Neural cell (in vitro differentiated cells): Measurements from ENCODE around the gene CT45A7. TPM values are rescaled to one million over a fixed set of nuclear protein-coding genes. Genes with fewer than 3 reads are reported as not detected.
"Not testable (repeated sequence)": the region's sequence is repeated elsewhere in the genome, so short reads cannot be mapped to it uniquely, and the experiment has no call there.

ENCODE experiments used
- H2AFZ ChIP-seq: fragments of 200-600, 300-800 bp; sonication (generic), shearing (Covaris generic); 2 replicates; pipeline ENCODE4 v1.6.0; 2014; ENCODE audit warnings: low read depth, mild to moderate bottlenecking, antibody characterized with exemption, low read length, moderate library complexity
- H3F3A ChIP-seq: fragments of 200-600 bp; shearing (Covaris generic); 2 replicates; pipeline ENCODE4 v1.6.1; 2016; ENCODE audit warnings: mild to moderate bottlenecking, moderate library complexity, mixed read lengths, antibody characterized with exemption, low read length; ENCODE audit not compliant: insufficient read depth, poor library complexity, severe bottlenecking
- H3K27ac ChIP-seq: fragments of 200-600, 300-800 bp; sonication (generic), shearing (Covaris generic); 2 replicates; pipeline ENCODE4 v1.5.1; 2014; ENCODE audit warnings: mild to moderate bottlenecking, low read length, moderate library complexity
- H3K27me3 ChIP-seq: fragments of 300-800, 200-600 bp; sonication (generic), shearing (Covaris generic); 2 replicates; pipeline ENCODE4 v1.6.0; 2014; ENCODE audit warnings: mild to moderate bottlenecking, low read depth, low read length, moderate library complexity; ENCODE audit not compliant: insufficient read depth
- H3K36me3 ChIP-seq: fragments of 300-800, 200-600 bp; sonication (generic), shearing (Covaris generic); 2 replicates; pipeline ENCODE4 v1.5.1; 2014; ENCODE audit warnings: mild to moderate bottlenecking, antibody characterized with exemption, low read length, moderate library complexity; ENCODE audit not compliant: insufficient read depth
- H3K4me2 ChIP-seq: fragments of 300-800, 200-600 bp; sonication (generic), shearing (Covaris generic); 2 replicates; pipeline ENCODE4 v1.6.0; 2014; ENCODE audit warnings: mild to moderate bottlenecking, low read length
- H3K4me3 ChIP-seq: fragments of 300-800, 200-600 bp; sonication (generic), shearing (Covaris generic); 2 replicates; pipeline ENCODE4 v1.5.1; 2014; ENCODE audit warnings: mild to moderate bottlenecking, low read length, moderate library complexity
- H3K79me2 ChIP-seq: fragments of 200-600 bp; shearing (Covaris generic); replicated peaks from 2 replicates; pipeline ENCODE4 v1.6.0; 2014; ENCODE audit warnings: mild to moderate bottlenecking, low read length, moderate library complexity; ENCODE audit not compliant: insufficient read depth
- H3K9ac ChIP-seq: fragments of 300-800, 200-600 bp; sonication (generic), shearing (Covaris generic); 2 replicates; pipeline ENCODE4 v1.6.1; 2016; ENCODE audit warnings: mild to moderate bottlenecking, low read length, mixed read lengths
- H3K9me2 ChIP-seq: fragments of 200-600 bp; shearing (Covaris generic); 2 replicates; pipeline ENCODE4 v1.6.1; 2016; ENCODE audit warnings: mild to moderate bottlenecking, low read length, mixed read lengths; ENCODE audit not compliant: insufficient read depth
- H3K9me3 ChIP-seq: fragments of 200-600, 300-800 bp; sonication (generic), shearing (Covaris generic); 2 replicates; pipeline ENCODE4 v1.6.1; 2016; ENCODE audit warnings: mild to moderate bottlenecking, mixed run types, low read length, moderate library complexity, mixed read lengths
- H4K20me1 ChIP-seq: fragments of 200-600 bp; shearing (Covaris generic); 2 replicates; pipeline ENCODE4 v1.6.1; 2016; ENCODE audit warnings: mild to moderate bottlenecking, mixed run types; ENCODE audit not compliant: insufficient read depth
- polyA minus RNA-seq: library from RNA; depleted of rRNA, polyadenylated mRNA; stranded (reverse); fragments of >200 nt; gene quantifications from 2 replicates; pipeline ENCODE4 v1.2.3, GENCODE V29; 2014
- polyA plus RNA-seq: library from polyadenylated mRNA; depleted of rRNA; stranded (reverse); fragments of >200 nt; gene quantifications from 2 replicates; pipeline ENCODE4 v1.2.3, GENCODE V29; 2014

The CT45A7 gene, protein sequence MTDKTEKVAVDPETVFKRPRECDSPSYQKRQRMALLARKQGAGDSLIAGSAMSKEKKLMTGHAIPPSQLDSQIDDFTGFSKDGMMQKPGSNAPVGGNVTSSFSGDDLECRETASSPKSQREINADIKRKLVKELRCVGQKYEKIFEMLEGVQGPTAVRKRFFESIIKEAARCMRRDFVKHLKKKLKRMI
- polyA plus RNA-seq: not detected in 2 replicates
- polyA minus RNA-seq: not detected in 2 replicates

DNA sequence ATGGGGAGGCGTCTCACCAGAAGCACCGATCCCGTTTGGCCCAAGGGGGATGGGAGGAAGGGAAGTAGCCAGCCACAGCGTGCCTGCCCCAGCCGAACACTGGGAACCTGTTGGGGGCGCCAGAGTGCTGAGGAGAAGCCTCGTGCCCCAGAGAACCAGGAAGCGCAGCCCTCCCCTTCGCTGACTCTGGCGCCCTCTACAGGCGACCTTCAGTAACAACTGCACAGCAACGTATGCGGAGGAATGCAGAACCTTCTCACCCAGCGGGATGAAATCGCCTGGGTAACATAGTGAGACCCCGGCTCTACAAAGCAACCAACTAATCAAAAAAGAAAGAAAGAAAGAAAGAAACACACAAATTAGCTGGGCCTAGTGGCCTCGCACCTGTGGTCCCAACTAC, at the start of gene CT45A7:
CT45A7 (minus strand) TSS at position 101 of the 400 bp plus-strand sequence. CDS start 3,747 bp downstream, outside the sequence.
- H3K9me3 ChIP-seq, H3K27me3 ChIP-seq, H3K9me2 ChIP-seq, H3K9ac ChIP-seq, H3F3A ChIP-seq, H3K4me2 ChIP-seq, H4K20me1 ChIP-seq, H3K27ac ChIP-seq, H3K79me2 ChIP-seq, H2AFZ ChIP-seq, H3K36me3 ChIP-seq, H3K4me3 ChIP-seq: not testable (repeated sequence)

DNA sequence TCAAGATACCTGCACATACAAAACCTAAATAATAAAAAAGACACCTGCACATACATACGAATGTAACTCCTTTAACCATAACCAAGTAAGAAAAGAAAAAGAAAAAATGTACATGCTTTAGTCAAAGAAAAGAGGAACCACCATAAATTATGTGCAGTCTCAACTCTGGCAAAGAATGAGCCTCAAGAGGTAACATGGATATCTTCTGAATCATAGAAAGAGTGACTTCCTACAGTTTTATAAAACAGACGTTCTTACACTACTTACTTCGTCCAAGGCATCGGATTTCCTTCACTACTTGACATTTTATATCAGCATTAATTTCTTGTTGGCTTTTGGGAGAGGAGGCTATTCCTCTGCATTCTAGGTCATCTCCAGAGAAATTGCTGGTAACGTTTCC, 45.7 kb upstream of the CT45A7 start:
- H4K20me1 ChIP-seq, H3K36me3 ChIP-seq, H3K4me3 ChIP-seq, H3K9me2 ChIP-seq, H3K4me2 ChIP-seq, H3K27ac ChIP-seq, H3K9ac ChIP-seq, H3K9me3 ChIP-seq, H3K79me2 ChIP-seq, H2AFZ ChIP-seq, H3K27me3 ChIP-seq, H3F3A ChIP-seq: not testable (repeated sequence)

DNA sequence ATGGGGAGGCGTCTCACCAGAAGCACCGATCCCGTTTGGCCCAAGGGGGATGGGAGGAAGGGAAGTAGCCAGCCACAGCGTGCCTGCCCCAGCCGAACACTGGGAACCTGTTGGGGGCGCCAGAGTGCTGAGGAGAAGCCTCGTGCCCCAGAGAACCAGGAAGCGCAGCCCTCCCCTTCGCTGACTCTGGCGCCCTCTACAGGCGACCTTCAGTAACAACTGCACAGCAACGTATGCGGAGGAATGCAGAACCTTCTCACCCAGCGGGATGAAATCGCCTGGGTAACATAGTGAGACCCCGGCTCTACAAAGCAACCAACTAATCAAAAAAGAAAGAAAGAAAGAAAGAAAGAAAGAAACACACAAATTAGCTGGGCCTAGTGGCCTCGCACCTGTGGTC, 34.6 kb upstream of the CT45A7 start, which contains the start of gene CT45A9:
CT45A9 (minus strand) TSS at position 101 of the 400 bp plus-strand sequence. CDS start 3,751 bp downstream, outside the sequence.
- H3K4me2 ChIP-seq, H3K9me2 ChIP-seq, H3K9me3 ChIP-seq, H3K36me3 ChIP-seq, H3F3A ChIP-seq, H4K20me1 ChIP-seq, H3K27me3 ChIP-seq, H2AFZ ChIP-seq, H3K9ac ChIP-seq, H3K4me3 ChIP-seq, H3K79me2 ChIP-seq, H3K27ac ChIP-seq: not testable (repeated sequence)

DNA sequence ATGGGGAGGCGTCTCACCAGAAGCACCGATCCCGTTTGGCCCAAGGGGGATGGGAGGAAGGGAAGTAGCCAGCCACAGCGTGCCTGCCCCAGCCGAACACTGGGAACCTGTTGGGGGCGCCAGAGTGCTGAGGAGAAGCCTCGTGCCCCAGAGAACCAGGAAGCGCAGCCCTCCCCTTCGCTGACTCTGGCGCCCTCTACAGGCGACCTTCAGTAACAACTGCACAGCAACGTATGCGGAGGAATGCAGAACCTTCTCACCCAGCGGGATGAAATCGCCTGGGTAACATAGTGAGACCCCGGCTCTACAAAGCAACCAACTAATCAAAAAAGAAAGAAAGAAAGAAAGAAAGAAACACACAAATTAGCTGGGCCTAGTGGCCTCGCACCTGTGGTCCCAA, 17.4 kb upstream of the CT45A7 start, which contains the start of gene CT45A8:
CT45A8 (minus strand) TSS at position 101 of the 400 bp plus-strand sequence. CDS start 3,755 bp downstream, outside the sequence.
- H3K4me2 ChIP-seq, H3K27ac ChIP-seq, H3K9ac ChIP-seq, H2AFZ ChIP-seq, H3K4me3 ChIP-seq, H4K20me1 ChIP-seq, H3K9me3 ChIP-seq, H3K9me2 ChIP-seq, H3F3A ChIP-seq, H3K79me2 ChIP-seq, H3K27me3 ChIP-seq, H3K36me3 ChIP-seq: not testable (repeated sequence)

DNA sequence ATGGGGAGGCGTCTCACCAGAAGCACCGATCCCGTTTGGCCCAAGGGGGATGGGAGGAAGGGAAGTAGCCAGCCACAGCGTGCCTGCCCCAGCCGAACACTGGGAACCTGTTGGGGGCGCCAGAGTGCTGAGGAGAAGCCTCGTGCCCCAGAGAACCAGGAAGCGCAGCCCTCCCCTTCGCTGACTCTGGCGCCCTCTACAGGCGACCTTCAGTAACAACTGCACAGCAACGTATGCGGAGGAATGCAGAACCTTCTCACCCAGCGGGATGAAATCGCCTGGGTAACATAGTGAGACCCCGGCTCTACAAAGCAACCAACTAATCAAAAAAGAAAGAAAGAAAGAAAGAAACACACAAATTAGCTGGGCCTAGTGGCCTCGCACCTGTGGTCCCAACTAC, 17.2 kb downstream of the CT45A7 start, which contains the start of gene CT45A2:
CT45A2 (minus strand) TSS at position 101 of the 400 bp plus-strand sequence. CDS start 3,747 bp downstream, outside the sequence.
- not testable (repeated sequence) for H3K4me2 ChIP-seq, H3K9me3 ChIP-seq, H4K20me1 ChIP-seq, H3K9ac ChIP-seq, H3K79me2 ChIP-seq, H3K36me3 ChIP-seq, H3K4me3 ChIP-seq, H3K9me2 ChIP-seq, H3K27ac ChIP-seq, H3K27me3 ChIP-seq, H2AFZ ChIP-seq, H3F3A ChIP-seq

DNA sequence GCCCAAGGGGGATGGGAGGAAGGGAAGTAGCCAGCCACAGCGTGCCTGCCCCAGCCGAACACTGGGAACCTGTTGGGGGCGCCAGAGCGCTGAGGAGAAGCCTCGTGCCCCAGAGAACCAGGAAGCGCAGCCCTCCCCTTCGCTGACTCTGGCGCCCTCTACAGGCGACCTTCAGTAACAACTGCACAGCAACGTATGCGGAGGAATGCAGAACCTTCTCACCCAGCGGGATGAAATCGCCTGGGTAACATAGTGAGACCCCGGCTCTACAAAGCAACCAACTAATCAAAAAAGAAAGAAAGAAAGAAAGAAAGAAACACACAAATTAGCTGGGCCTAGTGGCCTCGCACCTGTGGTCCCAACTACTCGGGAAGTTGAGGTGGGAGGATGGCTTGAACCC, 34.4 kb downstream of the CT45A7 start, which contains the start of gene CT45A6:
CT45A6 (minus strand) TSS at position 101 of the 400 bp plus-strand sequence. CDS start 3,794 bp downstream, outside the sequence.
- not testable (repeated sequence) for H3K9me3 ChIP-seq, H3K9me2 ChIP-seq, H3K27ac ChIP-seq, H3K4me3 ChIP-seq, H3K9ac ChIP-seq, H2AFZ ChIP-seq, H3K36me3 ChIP-seq, H3K4me2 ChIP-seq, H3K79me2 ChIP-seq, H3F3A ChIP-seq, H3K27me3 ChIP-seq, H4K20me1 ChIP-seq

DNA sequence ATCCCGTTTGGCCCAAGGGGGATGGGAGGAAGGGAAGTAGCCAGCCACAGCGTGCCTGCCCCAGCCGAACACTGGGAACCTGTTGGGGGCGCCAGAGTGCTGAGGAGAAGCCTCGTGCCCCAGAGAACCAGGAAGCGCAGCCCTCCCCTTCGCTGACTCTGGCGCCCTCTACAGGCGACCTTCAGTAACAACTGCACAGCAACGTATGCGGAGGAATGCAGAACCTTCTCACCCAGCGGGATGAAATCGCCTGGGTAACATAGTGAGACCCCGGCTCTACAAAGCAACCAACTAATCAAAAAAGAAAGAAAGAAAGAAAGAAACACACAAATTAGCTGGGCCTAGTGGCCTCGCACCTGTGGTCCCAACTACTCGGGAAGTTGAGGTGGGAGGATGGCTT, 51.7 kb downstream of the CT45A7 start, which contains the start of gene CT45A5:
CT45A5 (minus strand) TSS at position 101 of the 400 bp plus-strand sequence. CDS start 3,774 bp downstream, outside the sequence.
- not testable (repeated sequence) for H3K9ac ChIP-seq, H3K79me2 ChIP-seq, H2AFZ ChIP-seq, H3K4me3 ChIP-seq, H4K20me1 ChIP-seq, H3K4me2 ChIP-seq, H3K27me3 ChIP-seq, H3K36me3 ChIP-seq, H3K9me2 ChIP-seq, H3K9me3 ChIP-seq, H3F3A ChIP-seq, H3K27ac ChIP-seq
